ENCODE measurements around the gene FRMD4B.
A peak's percentile ranks its signal among the peaks of the same experiment; 100 is the strongest.
"Not testable (repeated sequence)": the region's sequence is repeated elsewhere in the genome, so short reads cannot be mapped to it uniquely, and the experiment has no call there.

FRMD4B gene

DNA sequence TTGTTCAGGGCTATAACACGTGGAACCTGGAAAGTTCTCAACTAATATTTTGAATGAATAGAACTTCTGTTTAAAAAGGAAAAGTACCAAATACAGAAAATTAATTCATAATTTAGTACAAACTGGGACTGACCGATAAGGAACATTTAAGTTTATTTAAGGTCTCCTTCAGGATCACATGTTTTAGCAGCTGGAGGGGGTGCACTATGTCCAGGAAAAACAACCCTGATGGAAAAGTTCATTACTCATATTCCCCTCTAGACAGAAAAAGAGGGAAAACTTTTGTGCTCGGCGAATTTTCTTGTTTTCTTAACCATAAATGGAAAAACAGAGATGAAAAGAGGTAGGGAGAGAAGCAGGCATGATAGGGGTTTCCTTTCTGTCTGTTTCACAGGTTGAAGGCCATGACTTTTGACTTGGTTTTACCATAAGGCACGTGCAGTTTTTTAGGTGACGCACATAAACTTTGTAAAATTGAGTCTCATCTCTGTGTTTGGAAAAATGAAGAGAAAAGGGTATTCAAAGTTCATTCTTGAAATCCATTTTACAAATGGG, 26.5 kb downstream of the FRMD4B start:
- no peak for DNase-seq

- no peak for DNase-seq
Measured at GRCh38 chr3:69357196-69357595, 28.7 kb downstream of the FRMD4B start.

GRCh38 chr3:69354948-69355347, 30.9 kb downstream of the FRMD4B start:
- no peak for DNase-seq

DNA sequence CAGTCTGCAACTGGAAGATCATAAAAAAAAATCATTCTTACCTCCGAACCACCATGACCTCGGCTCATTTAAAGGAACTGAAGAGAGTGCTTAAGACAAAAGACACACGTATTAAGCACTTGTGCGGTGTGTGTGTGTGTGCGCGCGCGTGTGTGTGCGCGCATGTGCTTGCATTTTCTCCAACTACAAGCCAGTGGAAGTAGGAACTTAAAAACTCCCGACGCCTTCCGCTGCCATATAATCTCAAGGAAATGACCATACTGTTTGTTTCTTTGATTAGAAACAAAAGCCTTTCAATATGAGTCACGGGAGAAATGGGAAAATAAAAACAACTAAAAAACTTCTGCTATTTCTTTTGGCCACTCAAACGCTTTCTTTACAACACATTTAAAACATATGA, 32.4 kb downstream of the FRMD4B start:
- peak; percentile 71 for DNase-seq

GRCh38 chr3:69353088-69353478, 32.8 kb downstream of the FRMD4B start:
- no peak for DNase-seq

DNA sequence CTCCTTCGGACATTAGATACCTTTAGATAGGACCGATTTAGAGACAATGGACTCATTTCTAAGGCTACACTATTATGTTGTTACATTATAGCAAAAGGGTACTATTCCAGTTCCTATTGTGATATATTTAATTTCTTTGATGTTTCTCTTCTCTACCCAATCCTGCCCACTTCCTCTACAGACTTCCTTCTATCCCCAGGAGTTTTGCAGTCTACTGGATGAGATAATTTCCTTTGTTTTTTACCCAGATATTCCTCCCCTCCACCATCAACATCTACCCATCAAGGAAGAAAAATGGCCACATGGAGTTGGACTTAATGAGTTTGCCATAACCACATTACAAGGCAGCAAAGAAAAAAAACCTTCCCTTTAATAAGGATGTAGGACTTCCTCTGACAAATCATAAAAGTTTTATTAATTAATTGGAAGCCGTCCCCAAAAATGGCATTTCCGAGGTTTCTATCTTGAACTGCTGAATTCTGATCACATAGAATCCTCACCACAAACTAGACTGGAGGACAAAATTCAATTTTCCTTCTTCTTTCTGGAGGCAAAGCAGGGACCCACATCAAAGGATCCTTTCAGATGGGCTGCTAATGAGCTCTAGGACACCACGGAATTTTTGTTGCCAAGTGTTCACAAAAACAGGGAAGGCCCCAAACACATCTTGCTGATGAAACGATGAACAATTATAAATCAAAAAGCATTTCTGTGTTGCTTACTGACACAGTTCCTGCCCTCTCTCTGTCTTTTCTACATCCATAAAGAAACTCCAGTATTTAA, 33.4 kb downstream of the FRMD4B start:
- peak; percentile 6 for DNase-seq

- DNase-seq, result no peak
Measured at GRCh38 chr3:69343875-69344274, 42.0 kb downstream of the FRMD4B start.

DNA sequence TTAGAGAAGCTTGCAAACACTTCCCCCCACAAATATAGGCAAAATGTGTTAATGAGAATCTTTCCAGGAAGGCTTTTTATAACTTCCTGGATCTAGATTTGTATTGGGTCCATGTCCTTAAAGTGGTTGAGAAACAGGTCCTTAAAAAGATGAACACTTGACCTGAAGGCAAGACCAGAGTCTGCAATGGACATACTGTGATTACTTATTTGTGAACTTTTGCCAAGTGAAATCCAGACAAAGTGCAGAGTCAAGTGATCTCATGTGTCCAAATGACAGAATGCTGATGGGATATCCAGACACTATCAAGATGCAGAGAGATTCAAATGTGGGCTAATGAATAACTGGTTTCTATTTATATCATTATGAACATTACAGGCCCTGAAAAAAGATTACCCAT, 43.8 kb downstream of the FRMD4B start:
- DNase-seq, result no peak

- DNase-seq, result peak; percentile 49
Measured at GRCh38 chr3:69339760-69340159, 46.1 kb downstream of the FRMD4B start.

GRCh38 chr3:69338911-69339310, 47.0 kb downstream of the FRMD4B start:
- peak; percentile 19 for DNase-seq

GRCh38 chr3:69332934-69333333, 53.0 kb downstream of the FRMD4B start:
- DNase-seq, result no peak

DNA sequence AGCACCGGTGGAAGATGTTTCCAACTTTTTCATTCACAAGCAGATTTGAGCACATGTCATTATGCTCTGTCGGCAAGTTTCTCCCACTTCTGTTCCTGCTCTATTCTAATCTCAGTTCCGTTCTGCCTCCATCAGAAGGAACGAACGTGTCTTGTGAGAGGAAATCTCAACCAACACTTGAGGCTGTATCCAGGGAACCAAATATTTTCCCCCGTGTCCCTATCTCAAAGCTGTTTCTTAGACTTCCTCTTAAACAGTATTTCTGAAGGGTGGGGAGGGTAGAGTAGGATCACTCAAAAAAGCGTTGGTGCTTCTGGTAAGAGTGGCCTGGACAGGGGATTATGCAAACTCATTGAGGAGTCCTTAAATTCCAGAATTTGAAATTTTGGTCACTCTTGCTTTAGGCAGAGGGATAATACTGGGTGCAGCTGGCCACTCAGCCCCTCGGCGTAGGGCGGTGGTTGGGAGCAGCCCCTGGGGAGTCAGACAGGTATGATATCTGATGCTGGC, 54.9 kb downstream of the FRMD4B start:
- DNase-seq, result peak; percentile 42

GRCh38 chr3:69329892-69330291, 56.0 kb downstream of the FRMD4B start:
- no peak for DNase-seq

DNA sequence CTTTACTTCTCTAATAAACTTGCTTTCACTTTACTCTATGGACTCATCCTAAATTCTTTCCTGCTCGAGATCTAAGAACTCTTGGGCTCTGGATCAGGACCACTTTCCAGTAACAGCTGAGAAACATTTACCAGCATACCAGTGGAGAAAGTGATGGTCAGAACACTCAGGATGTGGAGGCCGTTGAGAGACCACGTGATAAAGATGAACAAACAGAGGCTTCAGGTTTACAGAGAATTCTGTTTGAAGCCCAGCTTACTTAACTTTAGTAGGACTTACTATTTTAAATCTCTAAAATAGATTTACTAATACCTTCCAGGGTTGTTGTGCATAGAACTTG, 57.0 kb downstream of the FRMD4B start:
- DNase-seq, result no peak

DNA sequence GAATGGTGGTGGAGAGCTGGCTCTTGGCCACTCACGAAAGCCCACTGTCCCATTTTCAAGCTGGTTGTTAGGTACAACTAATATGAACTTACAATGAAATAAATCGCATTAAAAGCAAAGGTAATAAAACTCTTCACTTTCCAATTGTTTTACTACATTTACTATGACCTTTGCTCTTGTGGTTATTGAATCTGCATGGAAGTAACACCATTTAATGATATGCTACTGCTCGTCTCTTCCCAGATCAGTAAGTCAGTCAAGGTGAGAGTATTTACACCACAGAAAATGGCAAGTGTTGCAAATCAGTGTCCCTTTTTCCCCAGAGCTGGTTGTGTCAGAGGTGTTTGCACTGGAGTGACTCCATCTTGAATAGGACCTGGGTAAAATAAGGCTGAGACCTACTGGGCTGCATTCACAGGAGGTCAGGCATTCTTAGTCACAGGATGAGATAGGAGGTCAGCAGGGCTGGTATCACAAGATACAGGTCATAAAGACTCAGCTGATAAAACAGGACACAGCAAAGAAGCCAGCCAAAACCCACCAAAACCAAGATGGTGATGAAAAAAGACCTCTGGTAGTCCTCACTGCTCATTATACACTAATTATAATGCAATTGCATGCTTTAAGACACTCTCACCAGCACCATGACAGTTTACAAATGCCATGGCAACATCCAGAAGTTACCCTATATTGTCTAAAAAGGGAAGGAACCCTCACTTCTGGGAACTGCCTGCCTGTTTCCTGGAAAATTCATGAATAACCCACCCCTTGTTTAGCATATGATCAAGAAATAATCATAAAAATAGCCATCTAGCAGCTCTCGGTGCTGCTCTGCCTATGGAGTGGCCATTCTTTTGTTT, 57.6 kb downstream of the FRMD4B start:
- DNase-seq, result peak; percentile 60

GRCh38 chr3:69326855-69327300, 59.0 kb downstream of the FRMD4B start:
- DNase-seq, result peak; percentile 40

DNA sequence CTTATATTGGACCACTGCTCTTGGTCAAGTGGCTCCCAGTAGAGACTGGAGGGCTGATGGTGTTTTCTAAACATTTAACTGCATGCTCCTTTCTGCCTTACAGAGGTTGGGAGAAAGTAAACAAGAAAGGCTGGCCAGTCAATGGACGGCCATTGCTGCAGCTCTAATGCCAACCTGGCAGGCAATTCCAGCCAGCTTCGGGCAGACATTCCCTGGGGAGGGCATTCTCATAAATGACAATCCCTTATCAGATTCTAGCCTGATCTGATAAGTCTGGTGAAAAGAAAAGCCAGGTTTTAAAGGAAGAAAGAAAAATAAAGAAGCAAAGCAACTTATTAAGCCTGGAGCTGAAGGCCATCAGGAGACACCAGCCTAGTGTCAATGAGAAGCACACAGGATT, 60.7 kb downstream of the FRMD4B start:
- no peak for DNase-seq

DNA sequence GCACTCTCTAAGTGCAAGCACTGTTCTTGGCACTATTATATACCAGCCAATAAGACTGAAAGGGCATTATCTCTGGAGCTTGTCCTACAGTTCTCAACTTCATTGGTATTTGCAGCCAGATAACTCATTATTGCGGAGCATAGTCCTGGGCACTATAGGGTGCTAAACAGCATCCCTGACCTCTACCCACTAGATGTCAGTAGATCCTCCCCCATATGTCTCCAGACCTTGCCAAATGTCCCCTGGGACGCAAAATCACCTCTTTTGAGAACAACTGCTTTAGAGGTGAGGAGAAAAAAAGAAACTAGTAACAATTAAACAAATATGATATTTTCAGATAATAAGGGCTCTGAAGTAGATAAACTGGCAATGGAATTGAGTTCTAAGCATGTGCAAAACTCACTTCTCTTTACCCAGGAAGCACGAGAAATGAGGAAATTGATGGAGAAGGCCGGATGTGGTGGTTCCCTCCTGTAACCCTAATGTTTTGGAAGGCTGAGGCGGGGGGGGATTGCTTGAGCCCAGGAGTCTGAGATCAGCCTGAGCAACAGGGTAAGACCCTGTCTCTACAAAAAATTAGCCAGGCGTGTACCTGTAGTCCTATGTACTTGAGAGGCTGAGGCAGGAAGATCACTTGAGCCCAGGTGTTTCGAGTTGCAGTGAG, 61.4 kb downstream of the FRMD4B start:
- peak; percentile 72 for DNase-seq

GRCh38 chr3:69323941-69324340, 61.9 kb downstream of the FRMD4B start:
- no peak for DNase-seq

DNA sequence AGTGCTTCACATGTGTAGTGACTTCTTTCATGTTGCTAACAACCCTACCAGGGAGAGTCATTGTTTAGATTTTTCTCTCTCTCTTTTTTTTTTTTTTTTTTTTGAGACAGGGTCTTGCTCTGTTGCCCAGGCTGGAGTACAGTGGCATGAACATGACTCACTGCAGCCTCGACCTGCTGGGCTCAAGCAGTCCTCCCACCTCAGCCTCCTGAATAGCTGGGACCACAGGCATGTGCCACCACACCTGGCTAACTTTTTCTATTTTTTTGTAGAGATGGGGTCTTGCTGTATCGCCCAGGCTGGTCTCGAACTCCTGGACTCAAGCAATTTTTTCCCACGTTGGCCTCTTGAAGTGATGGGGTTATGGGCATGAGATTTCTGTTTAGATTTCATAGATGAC, 63.4 kb downstream of the FRMD4B start:
- not testable (repeated sequence) for DNase-seq

DNA sequence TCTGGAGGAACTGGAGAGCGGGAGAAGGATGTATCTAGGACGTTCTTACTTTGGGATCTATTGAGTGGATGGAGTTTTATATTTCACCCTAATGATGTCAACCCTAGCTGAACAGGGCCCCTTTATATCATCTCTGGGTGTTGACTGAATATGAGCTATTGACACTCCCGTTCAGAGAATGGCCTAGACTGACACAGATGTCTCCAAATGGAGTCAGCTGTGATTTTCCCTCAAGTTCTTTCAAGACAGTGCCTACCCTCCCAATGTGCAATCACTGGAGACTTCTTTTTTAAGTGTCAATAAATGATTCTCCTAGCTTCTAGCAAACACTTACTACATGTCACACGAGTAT, 63.8 kb downstream of the FRMD4B start:
- no peak for DNase-seq

- DNase-seq, result peak; percentile 60
Measured at GRCh38 chr3:69321301-69322157, 64.4 kb downstream of the FRMD4B start.

All from MV-4-11 (cell line).